GM18526 (cell line): ENCODE results near the gene MORC4.

ENCODE experiments used
- POLR2A ChIP-seq: IDR thresholded peaks from 3 replicates; pipeline ENCODE4 v1.6.1; 2011; ENCODE audit not compliant: insufficient read length; ENCODE audit errors: extremely low read depth

Gene MORC4

GRCh38 chrX:106902684-106903083 is 97.3 kb downstream of the MORC4 start:
- TF ChIP-seq POLR2A, result no peak

- no peak for TF ChIP-seq POLR2A
Measured at GRCh38 chrX:106901781-106902219, 98.2 kb downstream of the MORC4 start.

- no peak for TF ChIP-seq POLR2A
Measured at GRCh38 chrX:106901341-106901740, 98.7 kb downstream of the MORC4 start.

GRCh38 chrX:106899841-106900240 is 100.2 kb downstream of the MORC4 start:
- TF ChIP-seq POLR2A, result no peak

- TF ChIP-seq POLR2A, result no peak
Measured at GRCh38 chrX:106899276-106899675, 100.7 kb downstream of the MORC4 start.

GRCh38 chrX:106898462-106898861 is 101.5 kb downstream of the MORC4 start:
- no peak for TF ChIP-seq POLR2A

- no peak for TF ChIP-seq POLR2A
Measured at GRCh38 chrX:106897259-106897658, 102.8 kb downstream of the MORC4 start.

GRCh38 chrX:106894978-106895452 is 105.0 kb downstream of the MORC4 start:
- TF ChIP-seq POLR2A, result no peak

- no peak for TF ChIP-seq POLR2A
Measured at GRCh38 chrX:106894392-106894909, 105.6 kb downstream of the MORC4 start.

- no peak for TF ChIP-seq POLR2A
Measured at GRCh38 chrX:106891762-106892460, 108.1 kb downstream of the MORC4 start.
